K562 (cell line): ENCODE measurements around the gene CD52. TPM values are rescaled to one million over a fixed set of nuclear protein-coding genes. Genes with fewer than 3 reads are reported as not detected.

Experiments
- ATAC-seq: fragments of 200-7000 bp; cut with Tn5 transposase; 3 replicates; pipeline ENCODE4 v1.9.1; 2020; ENCODE audit warnings: moderate library complexity
- BruUV-seq: library from RNA; stranded (reverse); fragments of 400-500 nt; replicated peaks from 2 replicates; lab custom pipeline; 2021; lab: Mats Ljungman, UMichigan
- CTCF ChIA-PET: fragments of 300-600 bp; formaldehyde crosslinking; extraction: SDS; loops from one replicate; lab custom pipeline; 2021; ENCODE audit warnings: low intra/inter-chr PET ratio; lab: Yijun Ruan, JAX
- POLR2A ChIA-PET: fragments of 300-600, 350-650 bp; sonication (Branson Sonifier 250); formaldehyde crosslinking; extraction: SDS; loops from one replicate; lab custom pipeline; 2021; ENCODE audit warnings: antibody characterized with exemption, inconsistent platforms; lab: Yijun Ruan, JAX
- DNase-seq, 4 experiments: peaks; one replicate each; pipeline versions ENCODE4 v3.0.0 to v3.0.0-alpha.2; 2011 to 2018; ENCODE audit warnings: low spot score in 3 of 4, mixed read lengths in 3 of 4; ENCODE audit errors: extremely low read depth in 1 of 4
- FAIRE-seq: peaks from 2 replicates; lab custom pipeline; 2011; peaks lifted over from hg19 to GRCh38; lab: Jason Lieb, UNC
- H2AFZ ChIP-seq: 2 replicates; pipeline ENCODE4 v1.6.0; 2011; ENCODE audit warnings: low read depth, low read length, control low read depth, inconsistent platforms
- H3K27ac ChIP-seq: fragments of 200-600 bp; 3 replicates; pipeline ENCODE4 v1.8.0; 2011; ENCODE audit warnings: low read depth, mild to moderate bottlenecking, control low read depth, inconsistent platforms, low read length, moderate library complexity, mixed read lengths; ENCODE audit errors: extremely low read depth
- H3K27me3 ChIP-seq, 2 experiments: fragments of 300-600 bp in 1 of 2; 2 replicates in 1 of 2; 3 replicates in 1 of 2; pipeline versions ENCODE4 v1.6.0 to v1.8.0; 2011; ENCODE audit warnings: inconsistent platforms in 2 of 2, low read length in 2 of 2, mild to moderate bottlenecking in 1 of 2, mixed read lengths in 1 of 2, moderate library complexity in 1 of 2; ENCODE audit not compliant: control insufficient read depth in 2 of 2, insufficient read depth in 2 of 2
- H3K36me3 ChIP-seq: fragments of 300-600 bp; 3 replicates; pipeline ENCODE4 v1.8.0; 2011; ENCODE audit warnings: mild to moderate bottlenecking, low read length, inconsistent platforms; ENCODE audit not compliant: control insufficient read depth, insufficient read depth
- H3K4me1 ChIP-seq, 2 experiments: fragments of 200-600 bp in 1 of 2; replicated peaks in 1 of 2; 2 replicates in 1 of 2; 3 replicates in 1 of 2; pipeline versions ENCODE4 v1.5.1 to v1.8.0; 2011; ENCODE audit warnings: inconsistent platforms in 2 of 2, low read length in 2 of 2, mild to moderate bottlenecking in 1 of 2, mixed read lengths in 1 of 2, moderate library complexity in 1 of 2; ENCODE audit not compliant: control insufficient read depth in 2 of 2, insufficient read depth in 2 of 2
- H3K4me2 ChIP-seq: 2 replicates; pipeline ENCODE4 v1.6.1; 2011; ENCODE audit warnings: low read length, control low read depth, inconsistent platforms, mixed read lengths; ENCODE audit not compliant: insufficient read depth
- H3K4me3 ChIP-seq: fragments of 200-600 bp; sonication (generic), shearing (Covaris generic); 2 replicates; pipeline ENCODE4 v1.5.1; 2016; ENCODE audit warnings: control low read depth, inconsistent platforms
- H3K79me2 ChIP-seq: fragments of 200-600 bp; 3 replicates; pipeline ENCODE4 v1.8.0; 2011; ENCODE audit warnings: low read length, inconsistent platforms; ENCODE audit not compliant: control insufficient read depth, insufficient read depth
- H3K9ac ChIP-seq, 2 experiments: 2 replicates each; pipeline versions ENCODE4 v1.6.0 to v1.6.1; 2011; ENCODE audit warnings: low read depth in 2 of 2, low read length in 2 of 2, control low read depth in 1 of 2, inconsistent platforms in 1 of 2, mild to moderate bottlenecking in 1 of 2, mixed read lengths in 1 of 2; ENCODE audit not compliant: insufficient read depth in 1 of 2
- H3K9me1 ChIP-seq: one replicate; pipeline ENCODE4 v1.6.0; 2011; ENCODE audit warnings: inconsistent platforms, mild to moderate bottlenecking, low read length, moderate library complexity; ENCODE audit not compliant: control insufficient read depth, insufficient read depth
- H3K9me3 ChIP-seq: replicated peaks from 2 replicates; pipeline ENCODE4 v1.5.1; 2011; ENCODE audit warnings: low read depth, low read length, inconsistent platforms; ENCODE audit not compliant: control insufficient read depth, insufficient read depth
- H4K20me1 ChIP-seq: replicated peaks from 2 replicates; pipeline ENCODE4 v1.6.1; 2011; ENCODE audit warnings: low read length, inconsistent platforms, mixed read lengths; ENCODE audit not compliant: control insufficient read depth, insufficient read depth
- GATAD2A ChIP-seq: fragments of 450-650 bp; IDR thresholded peaks from 2 replicates; pipeline ENCODE4 v1.6.1; 2017
- KHSRP ChIP-seq: fragments of 450-650 bp; IDR thresholded peaks from 2 replicates; pipeline ENCODE4 v1.6.1; 2017
- ZC3H4 ChIP-seq: sonication (generic); formaldehyde crosslinking; IDR thresholded peaks from 2 replicates; pipeline ENCODE4 v1.9.0; 2021; ENCODE audit warnings: missing genetic modification reagents, borderline replicate concordance
- ZNF239 ChIP-seq: fragments of 250-450 bp; sonication (Bioruptor Pico); IDR thresholded peaks from 2 replicates; pipeline ENCODE4 v1.4.0; 2020; ENCODE audit warnings: mild to moderate bottlenecking
- WGBS: fragments of 100-300 bp; shearing (Covaris generic); methylation state at CpG from one replicate; pipeline ENCODE4 v1.1.6; 2016; ENCODE audit warnings: low coverage, mixed read lengths; ENCODE audit not compliant: insufficient coverage; ENCODE audit errors: missing lambda C conversion rate; 5-methylcytosine and 5-hydroxymethylcytosine counted together
- in situ Hi-C: fragments of 300-500 bp; cut with MboI; formaldehyde crosslinking; loops from 4 replicates; pipeline ENCODE4 v1.15.0; 2018; ENCODE audit warnings: inconsistent platforms, mixed read lengths
- intact Hi-C: fragments of 100-400 bp; cut with micrococcal nuclease; formaldehyde crosslinking; loops from 2 replicates; pipeline ENCODE4 v1.14.2; 2022
- polyA plus RNA-seq, 8 experiments: library from polyadenylated mRNA; depleted of rRNA in 4 of 8; stranded (reverse) in 5 of 8; unstranded in 3 of 8; fragments of >200 nt; fragmentation: Nextera tagmentation in 2 of 8; fragmentation: Illumina TruSeq in 1 of 8; extraction: Ambion mirVana in 2 of 8; extraction: Trizol in 1 of 8; gene quantifications; 2 replicates each; pipeline versions ENCODE4 v1.2.1 to v1.2.3, GENCODE V29; 2011 to 2014; ENCODE audit warnings: inconsistent platforms in 1 of 8, missing spikeins in 1 of 8
- total RNA-seq, 7 experiments: library from RNA; depleted of rRNA in 6 of 7; stranded (reverse); fragments of >200 nt in 6 of 7; fragmentation: Illumina TruSeq in 2 of 7; extraction: Trizol in 2 of 7; gene quantifications; 2 replicates each; pipeline versions ENCODE4 v1.2.1 to v1.2.3, GENCODE V29; 2011 to 2021; ENCODE audit warnings: low replicate concordance in 1 of 7
- TF ChIP-seq, protein P1 (sequence below): sonication (generic); formaldehyde crosslinking; IDR thresholded peaks from 2 replicates; pipeline ENCODE4 v1.8.0; 2023; ENCODE audit warnings: missing genetic modification reagents, mild to moderate bottlenecking, borderline replicate concordance
- TF ChIP-seq, protein P2 (sequence below): sonication (generic); formaldehyde crosslinking; IDR thresholded peaks from 2 replicates; pipeline ENCODE4 v1.8.1; 2022; ENCODE audit warnings: missing genetic modification reagents

Gene CD52
- total and polyA plus RNA-seq, 9 of the 15 experiments (the other 6 are each of a cell fraction or from before 2014, with no cell fraction given), result 34.9 to 488 (median 173) TPM

DNA sequence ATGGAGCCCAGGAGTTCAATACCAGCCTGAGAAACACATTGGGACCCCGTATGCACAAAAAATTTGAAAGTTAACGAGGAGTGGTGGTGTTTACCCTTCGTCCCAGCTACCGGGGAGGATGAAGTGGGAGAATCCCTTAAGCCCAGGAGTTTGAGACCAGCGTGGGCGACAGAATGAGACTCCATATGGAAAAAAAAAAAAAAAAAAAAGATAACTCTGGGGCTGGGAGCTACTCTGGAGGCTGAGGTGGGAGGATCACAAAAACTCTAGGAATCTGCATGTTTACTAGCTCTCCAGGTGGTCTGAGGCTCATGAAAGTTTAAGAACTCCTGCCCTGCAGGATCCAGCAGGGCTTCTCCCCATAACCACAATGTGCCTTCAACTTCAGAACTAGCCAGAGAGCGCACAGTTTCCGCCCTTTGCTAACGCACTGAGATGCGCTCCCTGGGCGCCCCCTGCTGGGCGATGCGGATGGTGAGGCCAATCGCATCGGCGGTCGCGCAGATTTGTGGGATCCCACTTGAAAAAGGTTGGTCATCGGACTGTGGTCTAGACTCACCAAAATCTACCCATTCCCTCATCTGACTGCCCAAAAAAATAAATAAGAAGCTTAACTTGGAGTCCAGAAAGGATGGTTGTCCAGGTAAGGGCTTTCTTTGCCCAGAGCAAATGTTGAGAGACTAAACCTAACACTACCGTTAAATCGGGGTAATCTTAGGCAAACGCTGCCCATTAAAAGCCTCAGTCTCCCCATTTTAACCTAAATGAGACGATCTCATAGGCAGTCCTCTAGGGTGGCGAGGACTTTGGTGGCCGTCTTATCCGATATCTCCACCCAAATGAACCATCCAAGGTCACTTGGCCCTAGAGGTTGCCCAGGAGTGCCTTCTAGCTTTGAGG is 46.0 kb downstream of the CD52 start (continued):
- TF ChIP-seq, protein P1, sequence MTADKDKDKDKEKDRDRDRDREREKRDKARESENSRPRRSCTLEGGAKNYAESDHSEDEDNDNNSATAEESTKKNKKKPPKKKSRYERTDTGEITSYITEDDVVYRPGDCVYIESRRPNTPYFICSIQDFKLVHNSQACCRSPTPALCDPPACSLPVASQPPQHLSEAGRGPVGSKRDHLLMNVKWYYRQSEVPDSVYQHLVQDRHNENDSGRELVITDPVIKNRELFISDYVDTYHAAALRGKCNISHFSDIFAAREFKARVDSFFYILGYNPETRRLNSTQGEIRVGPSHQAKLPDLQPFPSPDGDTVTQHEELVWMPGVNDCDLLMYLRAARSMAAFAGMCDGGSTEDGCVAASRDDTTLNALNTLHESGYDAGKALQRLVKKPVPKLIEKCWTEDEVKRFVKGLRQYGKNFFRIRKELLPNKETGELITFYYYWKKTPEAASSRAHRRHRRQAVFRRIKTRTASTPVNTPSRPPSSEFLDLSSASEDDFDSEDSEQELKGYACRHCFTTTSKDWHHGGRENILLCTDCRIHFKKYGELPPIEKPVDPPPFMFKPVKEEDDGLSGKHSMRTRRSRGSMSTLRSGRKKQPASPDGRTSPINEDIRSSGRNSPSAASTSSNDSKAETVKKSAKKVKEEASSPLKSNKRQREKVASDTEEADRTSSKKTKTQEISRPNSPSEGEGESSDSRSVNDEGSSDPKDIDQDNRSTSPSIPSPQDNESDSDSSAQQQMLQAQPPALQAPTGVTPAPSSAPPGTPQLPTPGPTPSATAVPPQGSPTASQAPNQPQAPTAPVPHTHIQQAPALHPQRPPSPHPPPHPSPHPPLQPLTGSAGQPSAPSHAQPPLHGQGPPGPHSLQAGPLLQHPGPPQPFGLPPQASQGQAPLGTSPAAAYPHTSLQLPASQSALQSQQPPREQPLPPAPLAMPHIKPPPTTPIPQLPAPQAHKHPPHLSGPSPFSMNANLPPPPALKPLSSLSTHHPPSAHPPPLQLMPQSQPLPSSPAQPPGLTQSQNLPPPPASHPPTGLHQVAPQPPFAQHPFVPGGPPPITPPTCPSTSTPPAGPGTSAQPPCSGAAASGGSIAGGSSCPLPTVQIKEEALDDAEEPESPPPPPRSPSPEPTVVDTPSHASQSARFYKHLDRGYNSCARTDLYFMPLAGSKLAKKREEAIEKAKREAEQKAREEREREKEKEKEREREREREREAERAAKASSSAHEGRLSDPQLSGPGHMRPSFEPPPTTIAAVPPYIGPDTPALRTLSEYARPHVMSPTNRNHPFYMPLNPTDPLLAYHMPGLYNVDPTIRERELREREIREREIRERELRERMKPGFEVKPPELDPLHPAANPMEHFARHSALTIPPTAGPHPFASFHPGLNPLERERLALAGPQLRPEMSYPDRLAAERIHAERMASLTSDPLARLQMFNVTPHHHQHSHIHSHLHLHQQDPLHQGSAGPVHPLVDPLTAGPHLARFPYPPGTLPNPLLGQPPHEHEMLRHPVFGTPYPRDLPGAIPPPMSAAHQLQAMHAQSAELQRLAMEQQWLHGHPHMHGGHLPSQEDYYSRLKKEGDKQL (CRISPR knock-in tag), result no peak
- no peak for TF ChIP-seq ZNF239 (CRISPR knock-in tag)

DNA sequence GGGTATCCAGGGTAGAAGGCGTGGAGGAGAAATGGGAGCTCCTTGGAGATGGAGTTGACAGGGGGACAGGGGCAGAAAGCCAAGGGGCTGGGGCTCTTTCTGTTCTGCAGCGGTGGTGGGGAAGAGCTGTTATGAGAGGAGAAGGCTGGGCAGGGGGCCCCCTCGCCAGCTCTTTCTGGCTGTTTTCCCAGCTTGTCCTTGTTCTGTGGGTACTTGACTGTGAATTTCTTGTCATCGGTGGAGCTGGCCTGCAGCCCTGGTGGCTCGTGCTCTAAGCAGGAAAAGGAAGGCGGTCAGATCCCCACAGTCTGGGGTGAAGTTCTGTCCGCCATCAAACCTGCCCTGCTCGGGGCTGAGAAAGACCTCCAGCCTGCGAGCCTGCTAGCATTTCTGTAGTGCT is 47.2 kb downstream of the CD52 start:
- POLR2A ChIA-PET, result interaction anchor here (0.8 to 2.1 kb wide), 7 partner anchors 9 to 107 kb away, joined by 3 to 14 read pairs (median 3); partner anchors contain the start of genes CRYBG2 and HMGN2
- Histone ChIP-seq H2AFZ (no peak overlapping the region), H3K9ac (peak overlapping the region in 1 of 2 experiments; percentile 18; a peak in 2 of 4 replicates), H3K9me1 (no peaks in the 10 kb centered on the region), H4K20me1 (no peaks in the 10 kb centered on the region), H3K79me2 (no peaks in the 10 kb centered on the region), H3K27me3 (no peaks in the 10 kb centered on the region), H3K27ac (no peak overlapping the region), H3K4me1 (peaks cover 0 to 27% of the 10 kb centered on the region in 2 experiments; a peak in 3 of 5 replicates), H3K4me3 (no peak overlapping the region), H3K36me3 (no peaks in the 10 kb centered on the region), H3K4me2 (no peak overlapping the region), H3K9me3 (no peaks in the 10 kb centered on the region)
- TF ChIP-seq ZC3H4 (CRISPR knock-in tag) (no peak), KHSRP (no peak), GATAD2A (no peak)
- TF ChIP-seq, protein P2, sequence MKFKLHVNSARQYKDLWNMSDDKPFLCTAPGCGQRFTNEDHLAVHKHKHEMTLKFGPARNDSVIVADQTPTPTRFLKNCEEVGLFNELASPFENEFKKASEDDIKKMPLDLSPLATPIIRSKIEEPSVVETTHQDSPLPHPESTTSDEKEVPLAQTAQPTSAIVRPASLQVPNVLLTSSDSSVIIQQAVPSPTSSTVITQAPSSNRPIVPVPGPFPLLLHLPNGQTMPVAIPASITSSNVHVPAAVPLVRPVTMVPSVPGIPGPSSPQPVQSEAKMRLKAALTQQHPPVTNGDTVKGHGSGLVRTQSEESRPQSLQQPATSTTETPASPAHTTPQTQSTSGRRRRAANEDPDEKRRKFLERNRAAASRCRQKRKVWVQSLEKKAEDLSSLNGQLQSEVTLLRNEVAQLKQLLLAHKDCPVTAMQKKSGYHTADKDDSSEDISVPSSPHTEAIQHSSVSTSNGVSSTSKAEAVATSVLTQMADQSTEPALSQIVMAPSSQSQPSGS, result no peak
- intact Hi-C loops, result no loop called here
- FAIRE-seq, result no peak
- BruUV-seq, result no TSS peak
- in situ Hi-C loops, result no loop called here
- no peak for ATAC-seq
- 44% methylated on average over 9 of the region's 9 CpGs for WGBS
- no peak for DNase-seq
- CTCF ChIA-PET, result interaction anchor here (0.7 to 2.6 kb wide), 2 partner anchors 39 to 89 kb away, joined by 3 to 19 read pairs; no protein-coding TSS in a partner anchor
